ENCODE results near the gene MCHR2.

The MCHR2 gene

GRCh38 chr6:99901596-99902384 is 92.2 kb downstream of the MCHR2 start:
- no peak for DNase-seq

DNA sequence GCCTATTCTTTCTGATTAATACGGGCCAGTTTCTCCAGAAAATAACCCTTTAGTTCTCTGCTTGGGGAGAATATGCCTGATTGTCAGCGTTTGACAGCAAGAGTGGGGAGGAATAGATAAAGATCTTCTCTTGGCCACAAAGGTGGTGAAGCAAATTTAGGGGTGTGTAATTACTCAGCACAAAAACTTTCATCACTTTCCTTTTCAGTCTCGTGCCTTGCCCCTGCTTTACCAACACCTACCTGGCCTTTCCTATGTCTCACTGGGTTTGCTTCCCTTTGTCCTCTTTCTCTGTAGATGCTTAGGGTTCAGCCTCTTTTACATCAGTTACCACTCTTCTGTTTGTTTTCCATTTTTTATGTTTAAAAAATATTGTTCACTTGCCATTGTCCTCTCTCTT is 99.2 kb downstream of the MCHR2 start:
- DNase-seq, result no peak

DNA sequence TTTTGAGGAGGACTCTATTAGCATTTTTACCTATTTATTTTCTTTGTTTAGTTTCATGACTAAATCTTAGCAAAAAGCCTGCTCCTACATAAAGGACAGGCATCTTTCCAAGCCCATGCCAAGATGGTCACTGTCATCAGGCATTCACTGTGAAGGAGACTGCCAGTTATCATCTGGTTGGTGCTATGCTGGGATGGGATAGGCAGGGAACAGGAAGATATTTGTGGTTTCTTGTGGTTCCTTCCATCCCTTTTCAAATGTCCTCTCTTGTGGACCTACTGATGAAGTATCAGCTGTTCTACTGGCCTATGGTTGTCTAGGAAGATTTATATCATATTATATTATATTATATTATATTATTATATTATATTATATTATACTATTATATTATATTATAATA is 107.0 kb downstream of the MCHR2 start:
- no peak for DNase-seq

DNA sequence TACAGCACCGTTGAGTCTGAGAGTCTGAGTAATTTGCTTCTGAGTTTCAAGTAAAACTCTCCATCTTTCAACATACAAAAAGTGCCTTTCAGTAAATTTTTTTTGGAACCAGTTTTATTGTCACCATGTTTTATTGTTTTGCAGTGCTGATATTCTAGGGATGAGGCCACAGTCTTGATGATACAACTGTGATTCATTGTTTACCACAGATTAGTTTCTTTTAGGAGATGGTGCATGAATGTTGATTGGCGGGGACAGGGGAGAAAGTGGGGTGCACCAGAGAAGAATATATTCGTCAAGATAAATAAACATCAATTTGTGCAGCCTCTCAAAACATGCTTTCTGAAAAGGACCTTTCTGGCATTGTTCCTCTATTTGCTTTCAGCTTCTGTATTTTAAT is 109.0 kb downstream of the MCHR2 start:
- no peak for DNase-seq

DNA sequence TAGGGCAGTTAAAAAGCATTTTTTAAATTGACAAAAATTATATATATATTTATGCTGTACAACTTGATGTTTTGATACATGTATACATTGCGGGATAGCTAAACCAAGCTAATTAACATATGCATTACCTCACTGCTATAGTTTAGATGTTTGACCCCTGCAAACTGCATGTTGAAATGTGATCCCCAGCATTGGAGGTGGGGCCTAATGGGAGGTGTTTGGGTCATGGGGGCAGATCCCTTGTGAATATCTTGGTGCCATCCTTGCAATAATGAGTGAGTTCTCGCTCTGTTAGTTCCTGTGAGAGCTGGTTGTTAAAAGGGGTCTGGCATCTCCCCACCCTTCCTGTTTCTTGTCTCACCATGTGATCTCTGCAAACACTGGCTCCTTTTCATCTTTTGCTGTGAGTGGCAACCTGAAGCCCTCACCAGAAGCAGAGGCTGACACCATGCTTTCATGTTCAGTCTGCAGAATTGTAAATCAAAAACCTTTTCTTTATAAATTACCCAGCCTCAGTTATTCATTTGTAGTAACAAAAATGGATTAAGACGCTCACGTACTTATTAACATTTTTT is 111.8 kb downstream of the MCHR2 start:
- DNase-seq, result no peak

- DNase-seq, result no peak
Observed at GRCh38 chr6:99879431-99879830, 114.6 kb downstream of the MCHR2 start.

- no peak for DNase-seq
Observed at GRCh38 chr6:99875068-99875467, 119.0 kb downstream of the MCHR2 start.

DNA sequence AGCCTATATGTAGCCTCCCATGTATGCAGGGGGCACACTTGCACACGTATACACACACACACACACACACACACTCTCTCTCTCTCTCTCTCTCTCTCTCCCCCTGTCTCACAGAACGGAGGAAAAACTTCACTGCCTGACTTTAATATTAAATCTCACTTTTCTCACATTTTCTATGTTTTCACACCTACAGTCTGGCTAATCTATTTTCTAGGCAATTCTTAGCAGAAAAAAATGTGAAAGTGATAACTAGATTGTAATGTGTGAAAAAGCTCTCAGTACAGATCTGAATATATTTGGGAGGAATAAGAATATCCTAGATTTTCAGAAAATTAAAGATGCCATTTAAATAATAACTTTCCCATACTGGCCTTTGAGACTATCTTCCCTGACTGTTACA is 120.9 kb downstream of the MCHR2 start:
- no peak for DNase-seq

DNA sequence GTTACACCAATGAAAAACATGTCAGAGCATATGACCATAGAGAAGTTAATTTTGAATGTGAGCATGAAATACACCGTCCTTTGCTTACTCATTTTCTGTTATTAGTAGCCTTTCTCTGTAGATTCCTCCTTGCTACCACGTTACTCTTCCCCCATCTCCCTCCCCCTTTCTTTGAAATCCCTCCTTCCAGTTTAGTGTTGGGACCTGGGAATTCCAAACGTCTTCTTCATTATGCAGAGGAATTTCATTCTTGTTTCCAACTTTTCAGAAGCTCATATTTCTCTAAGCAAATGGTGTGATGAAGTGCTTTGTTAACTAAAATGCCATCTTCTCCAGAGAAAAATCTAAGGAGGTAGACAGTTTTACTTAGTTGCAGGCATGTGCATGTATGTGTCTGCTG is 122.4 kb downstream of the MCHR2 start:
- no peak for DNase-seq
